Inflammatory macrophage (primary cell): Measurements from ENCODE around the gene FAM131B.

Experiments used
- DNase-seq, 2 donors: peaks; one replicate each; pipeline ENCODE4 v3.0.0-alpha.2; 2020 to 2022

The FAM131B gene

DNA sequence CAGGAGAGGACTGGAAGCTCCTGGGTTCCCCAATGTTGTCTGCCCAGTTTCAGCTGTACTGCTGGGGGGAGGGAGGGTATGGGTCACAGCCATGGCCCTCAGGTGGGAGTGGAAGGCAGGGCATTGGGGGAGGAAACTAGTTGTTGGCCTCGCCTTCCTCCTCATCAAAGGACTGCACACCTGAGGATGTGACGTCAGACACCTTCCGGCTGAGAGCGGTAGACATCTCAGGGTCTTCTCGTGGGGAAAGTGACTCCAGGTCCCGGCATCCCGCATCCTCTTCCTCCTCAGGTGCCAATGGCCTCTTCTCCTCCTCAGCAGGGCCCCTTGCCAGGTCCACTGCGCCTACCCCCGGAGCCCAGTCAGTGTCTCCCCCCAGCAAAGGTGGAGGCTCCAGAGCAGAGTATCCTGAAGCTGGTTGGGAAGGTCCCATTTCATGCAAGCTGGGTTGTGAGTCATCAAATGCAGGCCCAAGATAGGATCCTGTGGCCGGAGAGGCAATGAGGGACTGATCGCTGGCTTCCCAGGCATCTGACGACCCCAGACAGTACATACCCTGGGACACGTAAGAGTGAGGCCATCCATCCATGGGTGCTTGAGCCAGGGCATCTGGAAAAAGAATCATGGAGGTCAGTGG lies 6.0 kb downstream of the FAM131B start:
- DNase-seq: no peak

DNA sequence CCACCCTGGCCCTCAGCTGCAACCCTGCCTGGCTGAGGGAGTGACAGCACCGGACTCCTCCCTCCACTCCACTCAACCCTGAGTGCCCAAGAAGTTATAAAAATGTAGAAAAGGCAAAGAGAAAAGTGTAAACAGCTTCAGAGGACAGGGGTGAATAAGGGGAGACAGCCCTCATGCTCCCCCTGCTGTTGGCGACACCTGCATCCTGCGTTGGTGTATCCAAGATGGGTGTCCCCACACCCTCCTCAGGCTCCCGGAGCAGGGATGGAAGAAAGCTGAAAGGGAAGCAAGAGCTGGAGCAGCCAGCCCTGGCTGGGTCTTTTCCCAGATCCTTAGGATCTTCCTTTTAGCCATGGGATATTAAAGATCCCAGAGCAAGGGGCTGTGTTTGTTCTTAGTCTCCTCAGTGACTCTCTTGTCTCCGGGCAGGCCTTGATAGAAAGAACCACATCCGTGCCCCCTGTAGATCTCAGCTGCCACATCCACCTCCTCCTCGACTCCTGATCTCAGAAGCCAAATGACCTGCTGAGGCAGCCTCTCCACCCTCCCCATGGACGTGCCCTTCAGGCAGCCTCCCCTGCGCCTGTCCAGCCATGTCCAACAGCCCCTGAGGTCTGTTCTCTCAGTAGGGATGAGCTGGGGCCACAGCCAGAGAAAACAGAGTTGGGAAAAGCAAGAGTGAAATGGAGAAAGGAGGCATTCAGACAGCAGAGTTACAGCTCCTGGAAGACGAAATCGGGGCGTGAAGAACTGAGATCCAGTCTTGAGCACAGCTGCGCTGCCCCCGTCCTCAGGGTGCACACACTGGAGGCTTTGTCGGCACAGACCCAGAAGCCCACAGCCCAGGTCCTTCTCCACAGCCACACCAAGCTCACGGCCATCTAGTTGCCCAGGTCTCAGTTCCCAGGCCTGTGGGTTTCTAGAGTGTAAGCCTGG lies 6.8 kb downstream of the FAM131B start:
- DNase-seq: no peak

DNA sequence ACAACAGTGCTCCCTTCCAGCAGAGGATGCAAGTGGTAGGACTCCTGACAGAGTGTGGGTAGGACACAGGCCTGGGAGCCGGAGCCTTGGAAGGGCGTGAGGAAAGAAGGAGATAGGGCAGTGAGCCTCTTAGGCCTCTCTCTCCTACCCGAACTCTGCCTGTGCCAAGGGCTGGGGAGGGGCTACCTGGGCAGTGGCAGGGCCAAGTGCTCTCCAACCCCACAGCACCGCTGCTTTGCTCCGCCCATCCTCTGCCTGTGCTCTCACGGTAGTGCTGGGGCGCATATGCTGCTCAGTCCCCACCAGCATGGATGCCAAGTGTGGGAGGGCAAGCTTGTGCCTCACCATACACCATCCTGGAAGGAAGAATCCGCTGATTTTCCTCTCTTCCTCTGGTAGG lies 7.5 kb downstream of the FAM131B start:
- no peak for DNase-seq

DNA sequence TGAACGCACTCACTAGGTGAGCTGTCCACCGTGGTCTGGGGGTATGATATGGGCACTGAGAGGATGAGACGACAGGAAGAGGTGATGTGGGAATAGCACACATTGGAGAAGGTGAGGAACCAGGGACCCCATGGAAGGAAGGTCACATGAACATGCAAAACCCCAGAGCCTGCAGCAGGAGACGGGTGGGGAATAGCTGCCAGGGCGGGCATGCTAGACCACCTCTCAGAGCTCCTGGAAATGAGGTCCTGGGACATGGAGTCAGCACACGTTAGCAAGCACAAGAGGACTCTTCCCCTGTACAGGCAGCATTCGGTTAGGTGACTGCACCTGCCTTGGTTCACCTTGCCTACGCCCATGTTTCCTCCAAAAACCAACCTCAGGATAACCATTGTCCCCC lies 8.1 kb downstream of the FAM131B start:
- DNase-seq: no peak

DNA sequence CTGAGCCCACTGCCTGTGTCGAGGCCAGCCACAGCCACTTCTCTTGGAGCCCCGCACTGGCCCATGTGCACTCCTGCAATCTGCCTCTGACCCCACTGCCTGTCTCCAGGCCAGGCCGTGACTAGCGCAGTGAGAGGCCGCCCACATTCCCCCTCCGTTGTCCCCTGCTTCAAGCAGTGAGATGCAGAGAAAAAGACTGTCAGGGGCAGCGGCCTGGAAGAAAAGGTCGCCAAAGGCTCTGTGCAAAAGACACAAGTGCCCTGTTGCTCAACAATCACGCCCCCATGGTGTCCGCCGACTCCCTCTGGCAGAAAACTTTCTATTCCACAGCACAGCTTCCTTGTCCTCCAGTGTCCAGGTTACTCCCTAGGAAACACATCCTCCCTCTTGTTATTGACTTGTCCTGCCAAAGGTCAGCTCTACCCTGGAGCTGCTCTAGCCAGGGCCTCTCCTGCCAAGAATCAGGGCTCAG lies 9.9 kb downstream of the FAM131B start:
- DNase-seq: peak; percentile 6 to 60

DNA sequence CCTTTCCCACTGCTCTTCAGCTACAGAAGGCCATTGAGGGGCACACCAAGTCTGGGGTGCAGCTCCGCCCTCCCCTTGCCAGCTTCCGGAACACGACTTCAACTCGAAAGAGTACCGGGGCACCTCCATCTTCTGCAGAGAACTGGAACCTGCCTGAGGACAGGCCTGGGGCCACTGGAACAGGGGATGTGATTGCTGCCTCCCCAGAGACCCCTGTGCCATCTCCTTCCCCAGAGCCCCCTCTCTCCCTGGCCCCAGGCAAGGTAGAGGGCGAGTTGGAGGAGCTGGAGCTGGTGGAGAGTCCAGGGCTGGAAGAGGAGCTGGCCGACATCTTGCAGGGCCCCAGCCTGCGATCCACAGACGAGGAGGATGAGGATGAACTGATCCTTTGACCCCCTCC lies 10.9 kb downstream of the FAM131B start:
- DNase-seq: no peak

DNA sequence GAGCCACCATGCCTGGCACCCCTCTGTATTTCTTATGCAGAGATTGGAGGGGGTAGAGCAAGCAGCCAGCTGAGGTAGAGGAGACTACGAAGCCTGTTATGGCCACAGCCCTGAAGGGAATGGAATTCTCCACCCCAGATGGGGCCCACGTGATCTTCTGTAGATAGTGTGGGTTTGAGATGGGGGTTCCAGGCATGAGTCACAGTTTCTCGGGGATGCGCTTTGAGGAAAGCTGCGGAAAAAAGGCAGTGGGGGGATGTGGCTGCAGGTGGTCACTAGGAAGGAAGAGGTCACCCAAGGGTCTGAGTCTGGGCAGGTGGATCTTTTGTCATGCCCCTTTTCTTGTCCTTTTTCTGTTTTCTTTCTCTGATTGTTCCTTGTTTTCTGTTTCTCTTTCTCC lies 11.5 kb downstream of the FAM131B start:
- DNase-seq: no peak

DNA sequence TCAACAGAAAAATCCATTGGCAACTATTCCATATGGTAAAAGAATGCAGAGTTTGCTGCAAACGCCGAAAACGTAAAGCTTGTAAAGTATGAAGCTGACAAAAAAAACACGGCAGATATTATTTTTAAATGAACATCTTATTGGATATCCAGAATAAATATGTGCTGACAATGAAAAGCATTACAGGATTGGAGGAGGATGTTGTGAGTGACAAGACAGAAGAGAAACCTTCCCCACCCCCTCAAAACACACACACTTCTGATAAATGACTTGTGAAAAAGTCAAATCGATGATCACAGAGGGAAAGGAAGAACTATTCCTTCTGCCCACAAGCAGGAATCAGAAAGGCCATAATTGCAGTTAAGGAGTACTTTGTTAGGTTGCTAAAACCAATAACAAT lies 14.6 kb downstream of the FAM131B start:
- DNase-seq: no peak

DNA sequence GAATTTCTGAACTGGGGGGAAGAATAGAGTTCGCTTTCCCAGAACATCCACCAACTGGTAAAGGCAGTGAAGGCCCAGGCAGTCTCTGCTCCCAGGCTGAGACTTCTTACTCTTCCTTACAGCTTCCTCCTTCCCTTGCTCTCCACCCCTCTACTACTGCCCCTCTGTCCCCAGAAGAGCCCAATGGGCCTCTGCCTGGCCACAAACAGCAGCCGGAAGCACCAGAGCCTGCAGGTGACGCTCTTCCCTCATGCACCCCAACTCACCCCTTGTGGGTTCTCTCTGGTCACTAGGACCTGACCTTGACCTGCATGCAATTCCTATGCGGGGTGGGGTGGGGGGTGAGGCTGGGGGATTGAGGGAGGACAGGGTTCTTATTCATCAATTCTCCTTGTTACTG lies 16.5 kb downstream of the FAM131B start:
- DNase-seq: no peak

DNA sequence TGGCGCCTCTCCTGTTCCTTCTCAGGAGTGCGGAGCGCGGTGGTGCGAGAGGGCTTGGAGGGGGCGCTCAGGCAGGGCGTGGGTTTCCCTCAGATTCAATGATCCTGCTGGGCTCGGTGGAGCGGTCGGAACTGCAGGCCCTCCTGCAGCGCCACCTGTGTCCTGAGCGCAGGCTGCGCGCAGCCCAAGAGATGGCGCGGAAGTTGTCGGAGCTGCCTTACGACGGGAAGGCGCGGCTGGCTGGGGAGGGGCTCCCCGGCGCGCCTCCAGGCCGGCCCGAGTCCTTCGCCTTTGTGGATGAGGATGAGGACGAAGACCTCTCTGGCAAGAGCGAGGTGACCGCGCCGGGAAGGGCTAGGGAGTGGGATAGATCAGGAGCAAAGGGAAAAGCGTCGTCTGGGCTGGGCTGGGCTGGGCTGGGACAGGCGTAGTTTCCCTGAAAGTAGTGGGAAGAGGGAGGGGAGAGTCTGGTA lies 17.0 kb downstream of the FAM131B start:
- DNase-seq: peak; percentile 33 to 50

DNA sequence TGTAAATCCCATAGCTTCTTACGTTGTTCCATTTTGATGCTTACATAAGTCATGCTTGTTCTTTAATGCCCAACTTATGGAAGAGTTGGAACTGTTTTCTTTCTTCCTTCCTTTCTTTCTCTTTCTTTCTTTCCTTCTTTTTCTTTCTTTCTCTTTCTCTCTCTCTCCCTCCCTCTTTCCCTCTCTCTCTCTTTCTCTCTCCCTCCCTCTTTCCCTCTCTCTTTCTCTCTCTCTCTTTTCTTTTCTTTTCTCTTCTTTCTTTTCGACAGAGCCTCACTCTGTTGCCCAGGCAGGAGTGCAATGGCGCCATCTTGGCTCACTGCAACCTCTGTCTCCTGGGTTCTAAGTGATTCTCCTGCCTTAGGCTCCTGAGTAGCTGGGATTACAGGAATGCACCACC lies 18.9 kb downstream of the FAM131B start:
- DNase-seq: no peak

DNA sequence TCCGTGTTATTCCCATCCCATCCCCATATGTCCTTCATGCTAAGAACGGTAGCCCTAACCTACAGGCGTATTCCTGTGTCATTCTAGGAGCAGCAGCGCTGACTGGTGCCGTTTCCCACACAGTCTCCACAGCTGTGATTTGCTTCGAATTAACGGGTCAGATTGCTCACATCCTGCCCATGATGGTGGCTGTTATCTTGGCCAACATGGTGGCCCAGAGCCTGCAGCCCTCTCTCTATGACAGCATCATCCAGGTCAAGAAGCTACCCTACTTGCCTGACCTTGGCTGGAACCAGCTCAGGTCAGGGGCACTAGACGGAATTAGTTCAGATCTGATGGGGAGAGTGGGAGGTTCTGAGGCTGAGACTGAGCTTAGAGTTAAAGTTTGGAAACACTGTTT lies 20.7 kb downstream of the FAM131B start:
- DNase-seq: no peak

DNA sequence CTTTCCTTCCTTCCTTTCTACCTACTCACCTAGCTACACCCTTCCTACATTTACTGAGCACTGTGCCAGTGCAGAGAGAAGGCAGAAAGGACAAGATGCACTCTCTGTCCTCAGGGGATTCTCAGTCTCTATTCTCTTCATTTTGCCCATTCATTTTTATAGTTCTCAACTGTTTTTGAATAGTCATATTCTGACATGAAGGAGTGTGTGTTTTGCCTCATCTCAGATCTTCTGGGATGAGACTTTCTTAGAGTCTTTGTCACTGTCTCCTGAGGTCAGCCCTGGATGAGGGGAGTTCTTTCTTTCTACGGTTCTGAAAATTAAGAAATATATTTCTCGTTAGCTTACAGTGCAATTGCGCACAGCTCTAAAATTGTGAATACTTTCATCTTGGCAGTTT lies 25.3 kb downstream of the FAM131B start:
- no peak for DNase-seq

DNA sequence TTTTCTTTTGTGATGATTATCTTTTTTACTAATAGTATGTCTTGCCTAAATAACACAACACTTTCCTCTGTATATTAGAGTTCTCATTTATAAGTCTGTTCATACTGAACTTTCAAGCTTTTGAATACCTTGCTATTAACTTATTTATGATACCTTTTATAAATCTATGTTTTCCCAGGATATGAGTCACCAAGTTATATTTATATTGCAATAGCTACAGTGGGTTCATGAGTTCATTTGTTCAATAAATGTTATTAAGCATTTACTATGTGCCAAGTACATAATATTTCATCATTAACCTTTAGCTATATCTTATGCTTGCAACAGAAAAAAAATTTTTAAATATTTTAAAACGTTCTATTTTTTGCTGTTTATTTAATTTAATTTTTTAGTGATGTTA lies 28.3 kb downstream of the FAM131B start:
- no peak for DNase-seq

DNA sequence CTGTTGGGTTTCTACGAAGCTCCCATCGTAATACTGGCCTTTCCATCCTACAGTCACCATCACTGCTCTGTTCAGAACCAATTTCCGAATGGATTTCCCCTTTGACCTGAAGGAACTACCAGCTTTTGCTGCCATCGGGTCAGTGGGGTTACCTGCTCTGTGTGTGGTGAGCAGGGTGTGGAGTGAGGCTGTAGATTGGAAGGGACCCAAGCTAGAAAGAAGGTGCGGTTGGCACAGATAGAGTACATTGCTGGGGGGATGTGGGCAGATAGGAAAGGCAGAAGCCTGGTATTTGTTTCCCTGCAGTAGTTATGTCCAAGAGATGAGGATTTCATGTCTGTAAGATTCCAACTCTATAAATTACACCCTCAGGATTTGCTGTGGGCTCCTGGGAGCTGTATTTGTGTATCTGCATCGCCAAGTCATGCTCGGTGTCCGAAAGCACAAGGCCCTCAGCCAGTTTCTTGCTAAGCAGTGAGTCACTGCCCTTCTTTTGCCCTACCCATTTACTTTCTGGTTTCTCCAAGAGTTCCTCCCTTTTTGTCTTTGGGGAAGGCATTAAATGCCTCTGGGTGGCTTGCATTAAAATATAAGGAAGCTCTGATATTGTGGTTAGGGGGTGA lies 31.2 kb downstream of the FAM131B start:
- DNase-seq: peak; percentile 81 to 83

DNA sequence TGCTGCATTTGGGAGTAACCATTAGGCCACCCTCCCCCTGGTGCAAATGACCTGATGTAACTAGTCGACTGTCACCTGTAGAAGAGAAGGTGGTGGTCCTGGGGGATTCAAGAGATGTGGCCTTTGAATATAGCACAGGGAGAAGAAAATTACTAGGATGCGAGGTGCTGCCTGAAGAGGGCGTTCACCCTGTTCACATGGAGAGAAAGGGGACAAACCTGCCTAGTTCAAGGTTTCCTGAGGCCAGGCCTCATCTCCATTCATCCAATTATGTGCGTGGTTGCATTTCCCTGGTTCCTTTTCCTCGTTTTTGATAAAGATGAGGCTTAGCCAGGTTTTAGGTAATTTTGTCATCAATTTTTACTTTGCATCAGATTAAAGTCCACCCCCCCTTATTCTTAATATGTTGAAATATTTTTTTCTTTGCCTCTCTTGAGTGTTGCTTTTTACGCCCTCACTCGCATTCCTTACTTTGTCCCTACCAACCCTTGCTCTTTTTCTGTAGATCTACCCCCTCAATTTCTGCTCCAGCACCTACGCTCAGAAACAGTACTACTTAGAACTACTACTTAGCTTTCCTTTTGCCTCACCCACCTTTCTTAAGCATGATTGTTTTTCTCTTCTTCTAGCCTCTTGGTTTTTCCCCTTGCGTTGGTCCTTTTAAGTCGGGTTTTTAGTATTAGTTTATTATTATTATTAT lies 32.9 kb downstream of the FAM131B start:
- DNase-seq: no peak

DNA sequence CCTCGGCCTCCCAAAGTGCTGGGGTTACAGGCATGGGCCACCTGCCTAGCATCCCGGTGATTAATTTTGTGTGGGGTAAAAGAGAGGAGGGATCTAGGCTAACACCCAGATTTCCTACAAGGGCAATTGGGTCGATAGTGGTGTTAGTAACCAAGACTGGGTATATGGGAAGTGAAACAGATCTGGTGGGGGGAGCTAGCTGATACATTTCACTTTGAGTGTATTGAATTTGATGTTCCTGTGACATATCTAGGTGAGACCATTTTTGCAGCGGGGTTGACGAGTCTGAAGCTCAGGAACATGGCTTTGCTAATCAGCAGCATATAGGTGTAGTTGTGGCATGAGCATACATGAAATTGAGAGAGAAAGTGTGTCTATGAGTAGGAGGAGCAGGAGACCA lies 34.6 kb downstream of the FAM131B start:
- DNase-seq: no peak

DNA sequence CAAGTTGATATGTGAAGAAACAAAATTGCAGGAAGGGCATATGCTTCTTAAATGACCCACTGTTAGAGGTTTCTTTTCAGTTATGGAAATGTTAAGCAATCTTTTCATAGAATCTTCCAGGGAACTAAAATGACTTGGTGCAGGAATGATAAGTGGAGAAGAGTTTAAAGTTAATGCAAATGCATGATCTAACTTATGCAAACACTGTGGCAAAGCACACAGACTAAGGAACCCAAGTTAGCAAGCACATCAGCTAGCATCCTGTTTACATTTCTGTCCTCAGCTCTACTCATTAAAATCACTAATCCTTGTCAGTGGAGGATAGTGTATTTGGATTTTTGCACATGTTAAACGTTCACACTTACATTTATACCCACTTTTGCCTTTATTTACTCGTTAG lies 37.3 kb downstream of the FAM131B start:
- DNase-seq: no peak

DNA sequence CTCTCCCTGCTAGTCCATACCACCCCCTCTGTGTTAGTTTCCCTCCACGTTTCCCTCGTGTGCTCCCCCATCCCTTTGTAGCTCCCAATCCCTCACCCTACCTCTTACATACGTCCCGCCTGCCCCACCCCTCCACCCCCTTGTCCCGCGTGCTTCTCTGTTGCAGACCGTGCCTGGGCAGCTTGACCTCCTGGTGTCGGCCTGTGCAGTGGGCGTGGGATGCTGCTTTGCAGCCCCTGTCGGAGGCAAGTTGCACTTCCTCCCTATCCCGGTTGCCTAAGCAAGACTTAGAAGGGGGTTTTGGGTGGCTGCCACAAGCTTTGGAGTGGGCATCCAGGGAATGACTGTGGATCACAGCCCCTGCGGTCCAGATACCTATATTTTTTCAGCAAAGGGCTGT lies 38.9 kb downstream of the FAM131B start:
- DNase-seq: peak; percentile 59 to 81

DNA sequence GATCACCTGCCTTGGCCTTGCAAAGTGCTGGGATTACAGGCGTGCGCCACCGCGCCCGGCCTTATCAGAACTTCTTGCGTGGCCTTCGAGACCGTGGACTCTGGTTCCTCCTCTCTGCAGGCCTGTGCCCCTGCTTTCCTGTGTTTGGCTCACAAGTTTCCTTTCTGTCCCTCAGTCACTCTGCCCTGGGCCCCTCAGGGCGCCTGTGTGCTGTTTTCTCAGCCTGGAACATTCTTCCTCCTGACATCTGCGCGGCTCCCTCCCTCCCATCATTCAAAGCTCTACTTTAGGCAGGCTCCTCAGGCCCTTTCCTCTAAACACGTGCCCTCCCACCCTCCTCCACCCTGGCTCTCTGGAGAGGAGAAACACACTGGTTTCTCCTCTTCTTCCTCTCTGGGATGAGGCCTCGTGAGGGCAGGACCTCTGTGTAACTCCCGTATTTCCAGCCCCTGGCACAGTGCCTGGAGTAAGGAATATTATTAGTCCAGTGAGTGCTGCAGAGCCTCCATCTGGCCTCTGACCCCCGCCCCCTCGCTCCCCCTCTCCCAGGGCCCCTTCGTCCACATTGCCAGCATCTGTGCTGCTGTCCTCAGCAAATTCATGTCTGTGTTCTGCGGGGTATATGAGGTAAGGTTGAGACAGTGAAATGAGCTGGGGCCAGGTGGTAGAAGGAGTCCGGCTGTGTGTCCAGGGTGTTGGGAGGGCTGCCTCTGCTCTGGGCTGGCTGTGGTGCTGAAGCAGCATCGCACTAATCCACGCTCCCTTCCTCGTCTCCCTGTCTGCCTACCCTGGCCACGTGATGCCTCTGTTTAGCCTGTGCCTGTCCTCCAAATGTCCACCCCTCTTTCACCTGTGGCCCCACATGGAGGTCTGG lies 39.5 kb downstream of the FAM131B start:
- no peak for DNase-seq

DNA sequence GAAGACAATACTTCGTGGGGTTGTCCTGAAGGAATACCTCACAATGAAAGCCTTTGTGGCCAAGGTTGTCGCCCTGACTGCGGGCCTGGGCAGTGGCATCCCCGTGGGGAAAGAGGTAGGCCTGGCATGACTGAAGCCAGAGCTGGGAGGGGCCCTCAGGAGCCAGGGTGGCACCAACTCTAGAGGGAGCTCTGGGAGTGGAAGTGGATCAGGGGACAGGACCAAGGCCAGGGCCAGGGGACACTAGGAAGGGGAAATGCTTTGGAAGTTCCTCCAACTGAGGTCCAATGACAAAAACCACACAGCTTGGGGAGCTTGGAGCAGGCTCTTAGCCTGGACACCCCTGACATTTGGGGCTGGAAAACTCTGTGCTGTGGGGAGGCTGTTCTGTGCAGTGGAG lies 40.8 kb downstream of the FAM131B start:
- peak; percentile 74 to 88 for DNase-seq

DNA sequence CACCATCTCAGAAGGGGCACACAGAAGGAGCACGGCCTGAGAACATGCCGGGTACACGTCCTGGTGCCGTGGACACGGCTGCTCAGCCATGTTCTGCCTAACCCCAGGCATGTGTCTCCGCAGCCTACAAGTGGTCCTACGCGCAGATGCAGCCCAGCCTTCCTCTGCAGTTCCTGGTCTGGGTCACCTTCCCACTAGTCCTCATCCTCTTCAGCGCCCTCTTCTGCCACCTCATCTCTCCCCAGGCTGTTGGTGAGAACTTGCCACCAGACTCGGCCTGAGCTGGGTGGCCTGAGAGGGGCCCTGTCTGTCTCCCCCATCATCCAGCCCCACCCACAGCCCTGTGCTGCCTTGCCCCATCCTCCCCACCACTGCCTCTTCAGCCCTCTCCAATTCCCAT lies 41.3 kb downstream of the FAM131B start:
- no peak for DNase-seq
